Uterus (tissue), 4 donors: ENCODE data around the gene NFKBIZ. TPM values are rescaled to one million over a fixed set of nuclear protein-coding genes. Genes with fewer than 3 reads are reported as not detected.

Experiments
- DNase-seq, 2 donors: peaks; one replicate each; pipeline ENCODE4 v3.0.0-alpha.2; 2019 to 2020
- H3K27ac ChIP-seq, 2 donors: fragments of 200-600 bp; sonication (generic); 1 replicate in 1 of 2; 2 replicates in 1 of 2; pipeline ENCODE4 v1.5.1; 2016 to 2018
- H3K27me3 ChIP-seq, 2 donors: fragments of 200-600 bp; sonication (generic); one replicate each; pipeline ENCODE4 v1.5.1; 2018 to 2019; ENCODE audit warnings: control low read depth in 1 of 2
- H3K36me3 ChIP-seq, 2 donors: fragments of 200-600 bp; sonication (generic); one replicate each; pipeline ENCODE4 v1.5.1; 2019; ENCODE audit warnings: control low read depth in 1 of 2
- H3K4me1 ChIP-seq, 2 donors: fragments of 200-600 bp; sonication (generic); one replicate each; pipeline ENCODE4 v1.5.1; 2018 to 2019; ENCODE audit warnings: control low read depth in 1 of 2
- H3K4me3 ChIP-seq, 2 donors: fragments of 200-600 bp; sonication (generic); 1 replicate in 1 of 2; 2 replicates in 1 of 2; pipeline ENCODE4 v1.5.1; 2018 to 2019; ENCODE audit warnings: mild to moderate bottlenecking in 1 of 2
- H3K9me3 ChIP-seq, 2 donors: fragments of 200-600 bp; sonication (generic); one replicate each; pipeline ENCODE4 v1.5.1; 2019; ENCODE audit warnings: control low read depth in 1 of 2
- CTCF ChIP-seq, 4 experiments: fragments of 200-600 bp in 2 of 4; fragments of 450-650 bp in 2 of 4; sonication (generic) in 2 of 4; IDR thresholded peaks; one replicate each; pipeline ENCODE4 v1.5.1; 2016 to 2019; ENCODE audit warnings: antibody characterized with exemption in 4 of 4, mild to moderate bottlenecking in 2 of 4, moderate library complexity in 1 of 4
- POLR2A ChIP-seq, 2 donors: fragments of 450-650 bp; IDR thresholded peaks; one replicate each; pipeline ENCODE4 v1.6.1; 2016; ENCODE audit warnings: antibody characterized with exemption in 2 of 2, mild to moderate bottlenecking in 1 of 2, moderate library complexity in 1 of 2
- intact Hi-C: fragments of 100-400 bp; cut with DNase I; formaldehyde crosslinking; loops from one replicate; pipeline ENCODE4 v1.15.1; 2023; ENCODE audit warnings: low total_unique reads
- total RNA-seq, 4 donors: library from RNA; depleted of rRNA in 3 of 4; stranded (reverse); fragments of >200 nt in 3 of 4; gene quantifications; one replicate each; pipeline versions ENCODE4 v1.1.0 to v1.2.4, GENCODE V29; 2014 to 2023
- donor health status: DM: yes; HTN: yes; CAD: no.

NFKBIZ gene
- total RNA-seq, 4 donors from 2014 or later, result 10.2 to 119 (median 58.9) TPM

- Histone ChIP-seq H3K9me3 (no peaks in the 10 kb centered on the region), H3K27me3 (no peaks in the 10 kb centered on the region), H3K4me3 (no peak overlapping the region), H3K4me1 (no peaks in the 10 kb centered on the region), H3K36me3 (no peaks in the 10 kb centered on the region), H3K27ac (no peak overlapping the region)
- DNase-seq, result no peak
- TF ChIP-seq CTCF (IDR thresholded peaks at IDR 0.05), result no peak
- no peak for TF ChIP-seq POLR2A (IDR thresholded peaks at IDR 0.05)
- intact Hi-C loops, result no loop called here
Measured at GRCh38 chr3:101897013-101897412, 47.7 kb downstream of the NFKBIZ start.

- H3K4me3 ChIP-seq, result no peak overlapping the region
- no peaks in the 10 kb centered on the region for H3K36me3 ChIP-seq
- H3K27me3 ChIP-seq, result no peaks in the 10 kb centered on the region
- H3K9me3 ChIP-seq, result no peaks in the 10 kb centered on the region
- intact Hi-C loops, result no loop called here
- no peak overlapping the region for H3K27ac ChIP-seq
- H3K4me1 ChIP-seq, result no peaks in the 10 kb centered on the region
- DNase-seq, result no peak
- TF ChIP-seq POLR2A (IDR thresholded peaks at IDR 0.05) (no peak), CTCF (IDR thresholded peaks at IDR 0.05) (no peak)
Measured at GRCh38 chr3:101898039-101898438, 48.7 kb downstream of the NFKBIZ start.

- Histone ChIP-seq H3K4me3 (no peak overlapping the region), H3K27ac (no peak overlapping the region), H3K4me1 (no peaks in the 10 kb centered on the region), H3K36me3 (no peaks in the 10 kb centered on the region), H3K9me3 (no peaks in the 10 kb centered on the region), H3K27me3 (no peaks in the 10 kb centered on the region)
- intact Hi-C loops, result no loop called here
- TF ChIP-seq CTCF (IDR thresholded peaks at IDR 0.05), result no peak
- no peak for TF ChIP-seq POLR2A (IDR thresholded peaks at IDR 0.05)
- DNase-seq, result no peak
Measured at GRCh38 chr3:101898752-101899169, 49.4 kb downstream of the NFKBIZ start.

GRCh38 chr3:101900316-101900715 lies 51.0 kb downstream of the NFKBIZ start:
- H3K4me1 ChIP-seq, result no peaks in the 10 kb centered on the region
- no peak for DNase-seq
- TF ChIP-seq CTCF (IDR thresholded peaks at IDR 0.05), result no peak
- intact Hi-C loops, result loop anchor here (10.0 kb wide), 1 partner anchor 1096 kb away; no protein-coding TSS in a partner anchor
- no peak overlapping the region for H3K4me3 ChIP-seq
- H3K27me3 ChIP-seq, result no peaks in the 10 kb centered on the region
- H3K9me3 ChIP-seq, result no peaks in the 10 kb centered on the region
- H3K27ac ChIP-seq, result no peak overlapping the region
- no peaks in the 10 kb centered on the region for H3K36me3 ChIP-seq

- intact Hi-C loops, result loop anchor here (10.0 kb wide), 1 partner anchor 1096 kb away; no protein-coding TSS in a partner anchor
- no peaks in the 10 kb centered on the region for H3K4me1 ChIP-seq
- H3K27me3 ChIP-seq, result no peaks in the 10 kb centered on the region
- no peak for TF ChIP-seq POLR2A (IDR thresholded peaks at IDR 0.05)
- no peak for TF ChIP-seq CTCF (IDR thresholded peaks at IDR 0.05)
- no peaks in the 10 kb centered on the region for H3K36me3 ChIP-seq
- no peaks in the 10 kb centered on the region for H3K9me3 ChIP-seq
- H3K4me3 ChIP-seq, result no peak overlapping the region
- no peak overlapping the region for H3K27ac ChIP-seq
- no peak for DNase-seq
Measured at GRCh38 chr3:101900736-101901135, 51.4 kb downstream of the NFKBIZ start.
